Smooth muscle cell of the pulmonary artery (primary cell): ENCODE data around the gene RABL2A. TPM values are rescaled to one million over a fixed set of nuclear protein-coding genes. Genes with fewer than 3 reads are reported as not detected.

Experiments used
- total RNA-seq: library from RNA; depleted of rRNA; stranded (reverse); fragments of >200 nt; gene quantifications from 2 replicates; pipeline ENCODE4 v1.2.3, GENCODE V29; 2014

RABL2A gene
- 10.6 and 16.6 TPM in 2 replicates for total RNA-seq

GRCh38 chr2:113626616-113627330 lies at the start of gene RABL2A:
Gene RABL2A, plus strand, starts transcription at chr2:113627266. Its CDS starts 1,341 bp downstream, at chr2:113628607.

Other genes starting within 250 kb of the RABL2A start
- gene ZNG1B, start 189.6 kb upstream of the RABL2A start, total RNA-seq = 27.8 and 28.2 TPM in 2 replicates
- gene FOXD4L1, start 128.6 kb upstream of the RABL2A start, total RNA-seq = 0.13 and 0.17 TPM in 2 replicates
- 157 and 223 TPM in 2 replicates for gene SLC35F5, start 129.4 kb downstream of the RABL2A start, total RNA-seq